Caco-2 (cell line): Measurements from ENCODE around the gene COMMD1. TPM values are rescaled to one million over a fixed set of nuclear protein-coding genes. Genes with fewer than 3 reads are reported as not detected.

Experiments used
- BruUV-seq: library from RNA; stranded (reverse); fragments of 400-500 nt; replicated peaks from 2 replicates; lab custom pipeline; 2021; lab: Mats Ljungman, UMichigan
- CTCF ChIA-PET: fragments of 300-600 bp; sonication (Branson Sonifier 250); formaldehyde crosslinking; loops from one replicate; lab custom pipeline; 2022; ENCODE audit warnings: antibody characterized with exemption; lab: Charles Lee
- POLR2A ChIA-PET: fragments of 300-600 bp; sonication (Branson Sonifier 250); formaldehyde crosslinking; loops from one replicate; lab custom pipeline; 2022; ENCODE audit warnings: antibody characterized with exemption; lab: Charles Lee
- DNase-seq, 2 experiments: peaks; one replicate each; pipeline versions ENCODE4 v3.0.0 to v3.0.0-alpha.2; 2020 to 2022
- H3K27me3 ChIP-seq: replicated peaks from 2 replicates; pipeline ENCODE4 v1.6.0; 2011; ENCODE audit warnings: low read length; ENCODE audit not compliant: control insufficient read depth, insufficient read depth
- H3K36me3 ChIP-seq: 2 replicates; pipeline ENCODE4 v1.5.1; 2011; ENCODE audit warnings: low read length; ENCODE audit not compliant: control insufficient read depth, insufficient read depth
- H3K4me1 ChIP-seq: fragments of 250-450 bp; sonication (Bioruptor Pico); 2 replicates; pipeline ENCODE4 v1.5.1; 2020; ENCODE audit warnings: mild to moderate bottlenecking
- H3K4me3 ChIP-seq: 2 replicates; pipeline ENCODE4 v1.5.1; 2011; ENCODE audit warnings: low read depth, mild to moderate bottlenecking, control low read depth, low read length
- H3K9me3 ChIP-seq: fragments of 250-450 bp; sonication (Bioruptor Pico); 2 replicates; pipeline ENCODE4 v1.5.1; 2020; ENCODE audit warnings: mild to moderate bottlenecking, moderate library complexity
- H3K27ac Mint-ChIP-seq: one replicate; pipeline ENCODE4 v1.8.0; 2022; ENCODE audit warnings: mixed read lengths; ENCODE audit not compliant: unreplicated experiment
- H3K27me3 Mint-ChIP-seq: one replicate; pipeline ENCODE4 v1.8.0; 2022; ENCODE audit warnings: mixed read lengths; ENCODE audit not compliant: insufficient read depth, unreplicated experiment
- H3K36me3 Mint-ChIP-seq: one replicate; pipeline ENCODE4 v1.8.0; 2022; ENCODE audit warnings: mild to moderate bottlenecking, mixed read lengths; ENCODE audit not compliant: insufficient read depth, unreplicated experiment
- H3K4me1 Mint-ChIP-seq: one replicate; pipeline ENCODE4 v1.8.0; 2022; ENCODE audit warnings: low read depth, mixed read lengths; ENCODE audit not compliant: unreplicated experiment
- H3K4me3 Mint-ChIP-seq: one replicate; pipeline ENCODE4 v1.8.0; 2022; ENCODE audit warnings: mild to moderate bottlenecking, moderate library complexity, mixed read lengths; ENCODE audit not compliant: unreplicated experiment
- H3K9me3 Mint-ChIP-seq: one replicate; pipeline ENCODE4 v1.8.0; 2022; ENCODE audit warnings: mixed read lengths; ENCODE audit not compliant: unreplicated experiment
- intact Hi-C: fragments of 100-400 bp; cut with micrococcal nuclease; formaldehyde crosslinking; loops from one replicate; pipeline ENCODE4 v1.10.0; 2022; ENCODE audit not compliant: unreplicated experiment
- total RNA-seq: library from RNA; stranded (reverse); gene quantifications from 2 replicates; pipeline ENCODE4 v1.2.3, GENCODE V29; 2022
- TF ChIP-seq, protein P1 (sequence below), 2 experiments: fragments of 200-600 bp in 1 of 2; IDR thresholded peaks; 1 replicate in 1 of 2; 2 replicates in 1 of 2; pipeline versions ENCODE4 v1.5.1 to v1.8.0; 2011 to 2022; ENCODE audit warnings: antibody characterized with exemption in 1 of 2, control low read depth in 1 of 2, inconsistent platforms in 1 of 2, low read depth in 1 of 2, low read length in 1 of 2, mild to moderate bottlenecking in 1 of 2, moderate library complexity in 1 of 2; ENCODE audit not compliant: insufficient read depth in 1 of 2, severe bottlenecking in 1 of 2, unreplicated experiment in 1 of 2

The COMMD1 gene
- total RNA-seq, 1 experiment from 2014 or later, result 56.7 TPM

DNA sequence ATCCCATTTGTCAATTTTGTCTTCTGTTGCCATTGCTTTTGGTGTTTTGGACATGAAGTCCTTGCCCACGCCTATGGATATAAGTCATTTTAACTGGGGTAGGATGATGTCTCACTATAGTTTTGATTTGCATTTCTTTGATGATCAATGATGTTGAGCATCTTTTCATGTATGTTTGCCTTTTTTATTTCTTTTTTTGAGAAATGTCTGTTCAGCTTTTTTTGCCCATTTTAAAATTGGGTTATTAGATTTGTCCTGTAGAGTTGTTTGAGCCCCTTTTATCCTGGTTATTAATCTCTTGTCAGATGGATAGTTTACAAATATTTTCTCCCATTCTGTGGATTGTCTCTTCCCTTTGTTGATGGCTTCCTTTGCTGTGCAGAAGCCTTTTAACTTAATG, 75.3 kb downstream of the COMMD1 start:
- Mint-ChIP-seq H3K4me3 (no peak overlapping the region), H3K9me3 (peaks cover 32% of the 10 kb centered on the region), H3K36me3 (peaks cover 11% of the 10 kb centered on the region), H3K27ac (no peak overlapping the region), H3K27me3 (no peaks in the 10 kb centered on the region), H3K4me1 (no peaks in the 10 kb centered on the region)
- TF ChIP-seq, protein P1, sequence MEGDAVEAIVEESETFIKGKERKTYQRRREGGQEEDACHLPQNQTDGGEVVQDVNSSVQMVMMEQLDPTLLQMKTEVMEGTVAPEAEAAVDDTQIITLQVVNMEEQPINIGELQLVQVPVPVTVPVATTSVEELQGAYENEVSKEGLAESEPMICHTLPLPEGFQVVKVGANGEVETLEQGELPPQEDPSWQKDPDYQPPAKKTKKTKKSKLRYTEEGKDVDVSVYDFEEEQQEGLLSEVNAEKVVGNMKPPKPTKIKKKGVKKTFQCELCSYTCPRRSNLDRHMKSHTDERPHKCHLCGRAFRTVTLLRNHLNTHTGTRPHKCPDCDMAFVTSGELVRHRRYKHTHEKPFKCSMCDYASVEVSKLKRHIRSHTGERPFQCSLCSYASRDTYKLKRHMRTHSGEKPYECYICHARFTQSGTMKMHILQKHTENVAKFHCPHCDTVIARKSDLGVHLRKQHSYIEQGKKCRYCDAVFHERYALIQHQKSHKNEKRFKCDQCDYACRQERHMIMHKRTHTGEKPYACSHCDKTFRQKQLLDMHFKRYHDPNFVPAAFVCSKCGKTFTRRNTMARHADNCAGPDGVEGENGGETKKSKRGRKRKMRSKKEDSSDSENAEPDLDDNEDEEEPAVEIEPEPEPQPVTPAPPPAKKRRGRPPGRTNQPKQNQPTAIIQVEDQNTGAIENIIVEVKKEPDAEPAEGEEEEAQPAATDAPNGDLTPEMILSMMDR (IDR thresholded peaks at IDR 0.05; ENCODE audit: insufficient read depth in 1 of 2, low read depth in 1 of 2, low read length in 1 of 2, severe bottlenecking in 1 of 2, unreplicated experiment in 1 of 2), result no peak
- H3K4me1 ChIP-seq, result no peaks in the 10 kb centered on the region
- no TSS peak for BruUV-seq
- H3K27me3 ChIP-seq, result no peaks in the 10 kb centered on the region
- peaks cover 8% of the 10 kb centered on the region; the same call in 1 of the 2 replicates for H3K9me3 ChIP-seq
- ChIA-PET CTCF (no interaction called here), POLR2A (no interaction called here)
- DNase-seq, result no peak
- intact Hi-C loops, result no loop called here
- no peaks in the 10 kb centered on the region for H3K36me3 ChIP-seq
- H3K4me3 ChIP-seq, result no peak overlapping the region

DNA sequence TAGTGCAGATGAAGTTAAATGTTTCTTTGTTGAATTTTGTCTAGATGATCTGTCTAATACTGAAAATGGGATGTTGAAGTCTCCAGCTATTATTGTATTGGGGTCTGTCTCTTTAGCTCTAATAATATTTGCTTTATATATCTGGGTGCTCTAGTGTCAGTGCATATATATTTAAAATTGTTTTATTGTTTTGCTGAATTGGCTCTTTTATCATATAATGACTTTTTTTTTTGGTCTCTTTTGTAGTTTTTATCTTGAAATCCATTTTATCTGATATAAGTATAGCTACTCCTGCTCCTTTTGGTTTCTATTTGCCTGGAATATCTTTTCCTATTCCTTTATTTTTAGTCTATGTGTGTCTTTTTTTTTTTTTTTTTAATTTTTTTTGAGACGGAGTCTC, 79.2 kb downstream of the COMMD1 start:
- no peak for DNase-seq
- intact Hi-C loops, result no loop called here
- H3K4me3 Mint-ChIP-seq, result no peak overlapping the region
- no peaks in the 10 kb centered on the region for H3K27me3 Mint-ChIP-seq
- ChIA-PET POLR2A (interaction anchor here (0.7 kb wide), 1 partner anchor 15 kb away, joined by 8 read pairs; no protein-coding TSS in a partner anchor), CTCF (no interaction called here)
- H3K4me3 ChIP-seq, result no peak overlapping the region
- H3K27me3 ChIP-seq, result no peaks in the 10 kb centered on the region
- TF ChIP-seq, protein P1 (IDR thresholded peaks at IDR 0.05; ENCODE audit: insufficient read depth in 1 of 2, low read depth in 1 of 2, low read length in 1 of 2, severe bottlenecking in 1 of 2, unreplicated experiment in 1 of 2), result no peak
- no TSS peak for BruUV-seq
- no peaks in the 10 kb centered on the region for H3K4me1 ChIP-seq
- peaks cover 39% of the 10 kb centered on the region for H3K9me3 Mint-ChIP-seq
- no peaks in the 10 kb centered on the region for H3K36me3 ChIP-seq
- no peaks in the 10 kb centered on the region for H3K4me1 Mint-ChIP-seq
- no peak overlapping the region for H3K27ac Mint-ChIP-seq
- peaks cover 8% of the 10 kb centered on the region; the same call in 1 of the 2 replicates for H3K9me3 ChIP-seq
- peaks cover 11% of the 10 kb centered on the region for H3K36me3 Mint-ChIP-seq

DNA sequence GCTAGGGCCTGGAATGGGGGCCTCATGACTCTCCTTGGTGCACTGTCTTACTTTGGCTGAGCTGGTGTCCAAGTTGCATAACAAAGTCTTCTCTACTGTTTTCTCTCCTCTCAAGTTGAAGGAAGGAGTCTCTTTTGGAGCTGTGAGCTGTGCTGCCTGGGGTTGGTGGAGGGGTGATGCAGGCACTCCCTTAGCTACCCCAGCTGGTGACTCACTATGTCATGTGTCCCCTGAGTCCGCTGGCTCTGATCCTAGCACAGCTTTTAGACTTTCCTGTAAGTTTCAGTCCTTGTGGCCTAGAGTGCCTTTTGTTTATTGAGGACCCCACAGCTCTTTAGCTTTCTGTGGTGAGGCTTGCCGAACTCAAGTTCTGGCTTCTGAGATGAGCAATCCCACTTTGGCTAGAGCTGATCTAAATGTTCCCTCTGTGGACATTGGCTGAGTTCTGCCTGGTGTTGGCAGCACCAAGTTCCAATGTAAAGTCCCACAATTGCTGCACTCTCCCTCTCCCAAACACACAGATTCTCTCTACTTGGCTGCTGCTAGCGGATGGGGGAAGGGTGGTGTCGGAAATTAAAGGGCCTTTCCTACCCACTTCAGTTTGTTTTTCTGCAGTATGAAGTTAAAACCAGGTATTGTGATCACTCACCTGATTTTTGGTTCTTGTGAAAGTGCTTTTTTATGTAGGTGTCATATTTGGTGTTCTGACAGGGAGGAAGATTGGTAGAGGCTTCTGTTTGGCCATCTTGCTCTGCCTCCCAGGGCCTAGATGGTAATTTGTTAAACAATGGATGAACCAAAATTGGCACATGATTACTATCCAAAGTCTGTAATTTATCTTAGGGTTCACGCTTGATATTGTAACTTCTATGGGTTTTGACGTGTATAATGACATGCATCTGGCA, 83.2 kb downstream of the COMMD1 start:
- BruUV-seq, result no TSS peak
- H3K36me3 Mint-ChIP-seq, result no peaks in the 10 kb centered on the region

More for the DNA sequence above, 83.2 kb downstream of the COMMD1 start:
- H3K4me1 ChIP-seq, result peaks cover 6% of the 10 kb centered on the region
- H3K9me3 Mint-ChIP-seq, result peaks cover 12% of the 10 kb centered on the region
- ChIA-PET CTCF (no interaction called here), POLR2A (no interaction called here)
- intact Hi-C loops, result no loop called here
- H3K36me3 ChIP-seq, result no peaks in the 10 kb centered on the region
- TF ChIP-seq, protein P1 (IDR thresholded peaks at IDR 0.05; ENCODE audit: insufficient read depth in 1 of 2, low read depth in 1 of 2, low read length in 1 of 2, severe bottlenecking in 1 of 2, unreplicated experiment in 1 of 2), result no peak
- no peak for DNase-seq
- no peak overlapping the region for H3K27ac Mint-ChIP-seq
- H3K4me1 Mint-ChIP-seq, result peaks cover 15% of the 10 kb centered on the region
- H3K27me3 ChIP-seq, result no peaks in the 10 kb centered on the region
- H3K4me3 ChIP-seq, result no peak overlapping the region
- no peaks in the 10 kb centered on the region for H3K9me3 ChIP-seq
- H3K27me3 Mint-ChIP-seq, result no peaks in the 10 kb centered on the region
- H3K4me3 Mint-ChIP-seq, result no peak overlapping the region
